Measurements from ENCODE around the gene IGFBP7. TPM values are rescaled to one million over a fixed set of nuclear protein-coding genes. Genes with fewer than 3 reads are reported as not detected.

The IGFBP7 gene
- total RNA-seq, 1 experiment from 2014 or later = not detected

DNA sequence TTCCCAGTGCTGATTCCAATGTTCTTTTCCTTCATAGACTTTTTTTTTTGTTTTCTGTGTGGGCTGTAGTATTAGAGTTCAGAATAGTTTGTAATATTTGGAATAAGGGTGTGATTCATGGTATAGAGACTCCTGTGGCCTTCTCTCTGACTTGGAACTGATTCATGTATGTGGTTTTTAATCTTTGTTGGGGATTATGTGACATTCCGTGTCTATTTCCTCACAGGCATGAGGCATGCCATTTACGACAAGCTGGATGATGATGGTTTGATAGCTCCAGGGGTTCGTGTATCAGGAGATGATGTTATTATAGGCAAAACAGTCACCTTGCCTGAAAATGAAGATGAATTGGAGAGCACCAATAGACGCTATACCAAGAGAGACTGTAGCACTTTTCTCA is 87.1 kb downstream of the IGFBP7 start:
- H3K4me3 ChIP-seq (ENCODE audit: low read depth, low read length, poor library complexity, severe bottlenecking) = no peak overlapping the region
- H3K9me3 ChIP-seq (ENCODE audit: low read depth, low read length, poor library complexity, severe bottlenecking) = no peaks in the 10 kb centered on the region
- no peak for TF ChIP-seq EZH2 (IDR thresholded peaks at IDR 0.05; ENCODE audit: borderline replicate concordance, low read depth, low read length, poor library complexity, severe bottlenecking)
- TF ChIP-seq, protein P1, sequence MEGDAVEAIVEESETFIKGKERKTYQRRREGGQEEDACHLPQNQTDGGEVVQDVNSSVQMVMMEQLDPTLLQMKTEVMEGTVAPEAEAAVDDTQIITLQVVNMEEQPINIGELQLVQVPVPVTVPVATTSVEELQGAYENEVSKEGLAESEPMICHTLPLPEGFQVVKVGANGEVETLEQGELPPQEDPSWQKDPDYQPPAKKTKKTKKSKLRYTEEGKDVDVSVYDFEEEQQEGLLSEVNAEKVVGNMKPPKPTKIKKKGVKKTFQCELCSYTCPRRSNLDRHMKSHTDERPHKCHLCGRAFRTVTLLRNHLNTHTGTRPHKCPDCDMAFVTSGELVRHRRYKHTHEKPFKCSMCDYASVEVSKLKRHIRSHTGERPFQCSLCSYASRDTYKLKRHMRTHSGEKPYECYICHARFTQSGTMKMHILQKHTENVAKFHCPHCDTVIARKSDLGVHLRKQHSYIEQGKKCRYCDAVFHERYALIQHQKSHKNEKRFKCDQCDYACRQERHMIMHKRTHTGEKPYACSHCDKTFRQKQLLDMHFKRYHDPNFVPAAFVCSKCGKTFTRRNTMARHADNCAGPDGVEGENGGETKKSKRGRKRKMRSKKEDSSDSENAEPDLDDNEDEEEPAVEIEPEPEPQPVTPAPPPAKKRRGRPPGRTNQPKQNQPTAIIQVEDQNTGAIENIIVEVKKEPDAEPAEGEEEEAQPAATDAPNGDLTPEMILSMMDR (conservative IDR thresholded peaks at IDR 0.05; ENCODE audit: low read depth, low read length) = no peak
- H3K27ac ChIP-seq (ENCODE audit: low read depth, low read length, poor library complexity, severe bottlenecking) = no peak overlapping the region
- BruUV-seq (replicated peaks) = no TSS peak
- no peak for DNase-seq (ENCODE audit: low spot score)
- intact Hi-C loops (cut with micrococcal nuclease; ENCODE audit: unreplicated experiment) = no loop called here
- CTCF ChIA-PET = no interaction called here
- peaks cover 29% of the 10 kb centered on the region for H3K36me3 ChIP-seq (ENCODE audit: insufficient read depth, low read length, poor library complexity, severe bottlenecking)
- POLR2A ChIA-PET (ENCODE audit: low non-redundant PET) = no interaction called here
- H3K4me1 ChIP-seq (ENCODE audit: insufficient read depth, low read length, poor library complexity, severe bottlenecking) = no peaks in the 10 kb centered on the region
- H3K27me3 ChIP-seq (replicated peaks; ENCODE audit: insufficient read depth, low read depth, low read length, poor library complexity) = no peaks in the 10 kb centered on the region

DNA sequence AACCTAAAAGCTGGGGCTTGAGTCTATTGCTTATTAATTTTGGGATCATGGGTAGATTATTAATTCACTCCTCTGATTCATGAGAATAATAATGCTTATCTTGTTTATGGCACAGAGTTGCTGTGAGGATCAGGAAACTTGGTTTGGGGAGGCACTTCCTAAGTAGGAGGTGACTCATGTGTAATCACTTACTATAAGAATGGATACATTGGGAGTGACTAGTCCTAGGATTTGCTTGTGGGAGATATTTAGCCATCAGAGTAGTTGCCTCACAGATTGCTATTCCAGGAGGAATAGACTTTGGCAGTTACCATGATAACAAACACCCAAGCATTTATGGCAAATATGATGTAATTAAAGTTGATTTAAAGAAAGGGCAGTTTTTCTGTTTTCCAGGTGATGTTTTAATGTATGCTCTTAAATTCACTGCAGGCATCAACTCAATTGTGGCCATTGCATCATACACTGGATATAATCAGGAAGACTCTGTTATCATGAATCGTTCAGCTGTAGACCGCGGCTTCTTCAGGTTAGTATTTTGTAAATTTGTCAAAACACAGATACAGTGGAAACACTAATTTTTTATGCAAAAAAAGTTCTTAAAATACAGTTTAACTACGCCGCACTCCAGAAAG is 89.6 kb downstream of the IGFBP7 start:
- H3K4me1 ChIP-seq (ENCODE audit: insufficient read depth, low read length, poor library complexity, severe bottlenecking) = no peaks in the 10 kb centered on the region
- H3K36me3 ChIP-seq (ENCODE audit: insufficient read depth, low read length, poor library complexity, severe bottlenecking) = peaks cover 37% of the 10 kb centered on the region
- peak; percentile 10 for DNase-seq (ENCODE audit: low spot score)
- ChIA-PET POLR2A (ENCODE audit: low non-redundant PET) (no interaction called here), CTCF (no interaction called here)
- no peak overlapping the region for H3K4me3 ChIP-seq (ENCODE audit: low read depth, low read length, poor library complexity, severe bottlenecking)
- TF ChIP-seq, protein P1 (conservative IDR thresholded peaks at IDR 0.05; ENCODE audit: low read depth, low read length) = no peak
- TF ChIP-seq EZH2 (IDR thresholded peaks at IDR 0.05; ENCODE audit: borderline replicate concordance, low read depth, low read length, poor library complexity, severe bottlenecking) = no peak
- intact Hi-C loops (cut with micrococcal nuclease; ENCODE audit: unreplicated experiment) = no loop called here
- H3K9me3 ChIP-seq (ENCODE audit: low read depth, low read length, poor library complexity, severe bottlenecking) = no peaks in the 10 kb centered on the region
- H3K27me3 ChIP-seq (replicated peaks; ENCODE audit: insufficient read depth, low read depth, low read length, poor library complexity) = no peaks in the 10 kb centered on the region
- H3K27ac ChIP-seq (ENCODE audit: low read depth, low read length, poor library complexity, severe bottlenecking) = no peak overlapping the region
- no TSS peak for BruUV-seq (replicated peaks)

DNA sequence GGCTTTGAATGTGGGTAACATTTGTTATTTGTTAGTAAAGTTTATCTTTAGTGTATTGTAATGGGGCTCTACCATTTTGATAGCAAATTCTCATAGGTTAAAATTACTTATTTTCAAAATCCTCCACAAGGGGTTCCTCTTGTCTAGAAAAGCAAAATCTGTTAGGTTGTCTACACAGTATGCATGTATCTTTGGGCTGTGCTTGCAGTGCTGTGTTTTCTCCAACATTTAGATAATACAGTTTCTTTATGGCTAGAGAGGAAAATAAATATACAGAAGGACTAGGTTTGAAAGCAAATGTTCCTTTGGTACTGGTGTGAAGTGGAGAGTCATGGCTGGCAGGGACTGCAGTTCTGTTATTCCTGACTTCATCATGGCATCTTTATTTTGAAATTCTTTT is 91.2 kb downstream of the IGFBP7 start:
- Histone ChIP-seq H3K4me1 (ENCODE audit: insufficient read depth, low read length, poor library complexity, severe bottlenecking) (no peaks in the 10 kb centered on the region), H3K27me3 (replicated peaks; ENCODE audit: insufficient read depth, low read depth, low read length, poor library complexity) (no peaks in the 10 kb centered on the region), H3K4me3 (ENCODE audit: low read depth, low read length, poor library complexity, severe bottlenecking) (no peak overlapping the region), H3K36me3 (ENCODE audit: insufficient read depth, low read length, poor library complexity, severe bottlenecking) (peaks cover 31% of the 10 kb centered on the region), H3K9me3 (ENCODE audit: low read depth, low read length, poor library complexity, severe bottlenecking) (no peaks in the 10 kb centered on the region), H3K27ac (ENCODE audit: low read depth, low read length, poor library complexity, severe bottlenecking) (no peak overlapping the region)
- POLR2A ChIA-PET (ENCODE audit: low non-redundant PET) = no interaction called here
- intact Hi-C loops (cut with micrococcal nuclease; ENCODE audit: unreplicated experiment) = no loop called here
- no TSS peak for BruUV-seq (replicated peaks)
- DNase-seq (ENCODE audit: low spot score) = no peak
- TF ChIP-seq EZH2 (IDR thresholded peaks at IDR 0.05; ENCODE audit: borderline replicate concordance, low read depth, low read length, poor library complexity, severe bottlenecking) = no peak
- TF ChIP-seq, protein P1 (conservative IDR thresholded peaks at IDR 0.05; ENCODE audit: low read depth, low read length) = no peak
- CTCF ChIA-PET = no interaction called here

Measured in A673 (cell line).